LNCaP clone FGC (cell line): ENCODE results near the gene METTL24.

Experiments used
- DNase-seq: peaks from one replicate; pipeline ENCODE4 v3.0.0-alpha.2; 2011; ENCODE audit warnings: low read depth
- H3K4me3 ChIP-seq: 2 replicates; pipeline ENCODE4 v1.5.1; 2011; ENCODE audit warnings: mild to moderate bottlenecking, low read depth, low read length, control low read depth
- TF ChIP-seq, protein P1 (sequence below): IDR thresholded peaks from 2 replicates; pipeline ENCODE4 v1.5.1; 2012; ENCODE audit warnings: mild to moderate bottlenecking; ENCODE audit not compliant: control insufficient read depth, insufficient read depth; ENCODE audit errors: extremely low read depth

Gene METTL24

DNA sequence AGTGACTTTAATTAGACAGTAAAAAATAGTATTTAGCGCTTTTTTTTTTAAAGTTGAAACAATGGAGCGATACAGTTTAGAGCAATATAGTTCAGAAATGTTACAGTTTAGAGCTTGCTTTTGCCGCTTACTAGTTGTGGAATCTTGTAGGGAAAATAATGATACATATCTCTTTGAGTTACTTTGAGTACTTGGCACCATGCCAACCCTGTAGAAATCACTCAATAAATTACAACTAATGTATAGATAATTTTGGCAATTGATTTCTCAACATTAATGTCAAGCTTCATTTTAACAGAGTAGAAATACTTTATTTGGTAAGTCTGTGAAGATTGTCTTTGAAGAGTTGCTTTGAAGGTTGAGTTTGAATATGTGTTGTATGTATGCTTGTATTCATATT is 150.5 kb downstream of the METTL24 start:
- no peak overlapping the region for H3K4me3 ChIP-seq
- TF ChIP-seq, protein P1, sequence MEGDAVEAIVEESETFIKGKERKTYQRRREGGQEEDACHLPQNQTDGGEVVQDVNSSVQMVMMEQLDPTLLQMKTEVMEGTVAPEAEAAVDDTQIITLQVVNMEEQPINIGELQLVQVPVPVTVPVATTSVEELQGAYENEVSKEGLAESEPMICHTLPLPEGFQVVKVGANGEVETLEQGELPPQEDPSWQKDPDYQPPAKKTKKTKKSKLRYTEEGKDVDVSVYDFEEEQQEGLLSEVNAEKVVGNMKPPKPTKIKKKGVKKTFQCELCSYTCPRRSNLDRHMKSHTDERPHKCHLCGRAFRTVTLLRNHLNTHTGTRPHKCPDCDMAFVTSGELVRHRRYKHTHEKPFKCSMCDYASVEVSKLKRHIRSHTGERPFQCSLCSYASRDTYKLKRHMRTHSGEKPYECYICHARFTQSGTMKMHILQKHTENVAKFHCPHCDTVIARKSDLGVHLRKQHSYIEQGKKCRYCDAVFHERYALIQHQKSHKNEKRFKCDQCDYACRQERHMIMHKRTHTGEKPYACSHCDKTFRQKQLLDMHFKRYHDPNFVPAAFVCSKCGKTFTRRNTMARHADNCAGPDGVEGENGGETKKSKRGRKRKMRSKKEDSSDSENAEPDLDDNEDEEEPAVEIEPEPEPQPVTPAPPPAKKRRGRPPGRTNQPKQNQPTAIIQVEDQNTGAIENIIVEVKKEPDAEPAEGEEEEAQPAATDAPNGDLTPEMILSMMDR = no peak
- DNase-seq = no peak

DNA sequence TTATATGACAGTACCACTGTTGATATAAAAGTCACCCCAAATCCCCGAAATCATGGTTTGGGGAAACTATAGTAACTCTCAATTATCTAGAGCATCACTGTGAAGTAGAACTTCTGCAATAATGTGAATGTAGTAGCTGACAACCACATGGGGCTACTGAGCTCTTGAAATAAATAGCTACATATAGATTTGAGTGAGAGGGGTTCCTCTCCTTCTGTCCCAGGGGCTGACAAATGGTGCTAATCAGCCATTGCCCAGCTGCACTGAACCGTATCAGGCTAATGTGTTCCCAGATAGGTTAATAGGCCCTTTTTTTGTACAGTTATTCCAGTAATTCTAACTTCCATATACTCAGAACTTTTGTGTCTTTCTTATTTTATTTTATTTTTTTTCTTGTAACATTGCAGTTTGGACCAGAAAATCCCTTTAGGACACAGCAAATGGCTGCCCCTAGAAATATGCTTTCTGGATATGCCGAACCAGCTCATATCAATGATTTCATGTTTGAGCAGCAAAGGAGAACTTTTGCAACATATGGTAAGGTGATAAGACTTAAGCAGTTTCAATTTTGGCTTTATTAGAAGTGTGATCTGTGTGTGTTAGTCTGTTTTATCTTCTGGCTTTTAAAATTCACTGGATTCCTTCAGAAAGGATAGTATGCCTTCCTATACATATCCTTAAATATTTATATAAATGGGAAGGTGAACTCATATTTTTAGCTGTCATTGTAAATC is 156.8 kb downstream of the METTL24 start:
- TF ChIP-seq, protein P1 = no peak
- DNase-seq = no peak
- H3K4me3 ChIP-seq = no peak overlapping the region

DNA sequence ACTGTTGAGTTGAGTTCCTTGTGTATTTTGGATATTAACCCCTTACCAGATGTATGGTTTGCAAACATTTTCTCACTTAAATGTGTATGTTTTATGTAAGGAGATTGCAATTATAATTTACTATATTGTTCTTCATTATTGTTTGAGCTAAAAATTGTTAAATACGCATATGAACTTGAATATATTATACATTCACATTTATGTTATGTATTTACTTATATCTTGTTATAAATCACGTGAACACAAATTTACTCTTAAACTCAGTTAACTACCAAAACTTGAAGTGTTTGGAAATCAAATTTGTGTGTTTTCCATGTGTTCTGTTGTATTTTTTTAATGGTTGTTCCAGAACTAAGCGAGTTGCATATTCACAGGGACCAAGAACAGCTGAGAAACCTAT is 159.6 kb downstream of the METTL24 start:
- no peak overlapping the region for H3K4me3 ChIP-seq
- DNase-seq = no peak
- TF ChIP-seq, protein P1 = no peak

DNA sequence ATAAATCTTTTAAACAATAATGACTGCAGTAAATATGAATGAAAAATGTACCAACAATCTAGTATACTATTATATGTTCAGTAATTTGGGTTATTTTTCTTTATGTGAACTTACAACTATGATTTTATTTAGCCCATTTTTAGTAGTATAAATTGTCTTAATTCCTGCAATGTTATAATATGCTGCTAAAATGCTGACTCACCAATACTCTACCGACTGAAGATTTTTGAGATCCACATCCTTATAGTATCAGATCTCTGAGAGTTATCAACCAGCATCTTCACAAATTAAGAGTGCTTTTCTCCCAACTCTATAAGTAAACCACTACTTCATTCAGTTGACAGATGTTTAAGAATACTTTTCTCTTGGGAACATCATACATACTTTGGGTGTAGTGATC is 161.3 kb downstream of the METTL24 start:
- TF ChIP-seq, protein P1 = no peak
- no peak overlapping the region for H3K4me3 ChIP-seq
- no peak for DNase-seq

DNA sequence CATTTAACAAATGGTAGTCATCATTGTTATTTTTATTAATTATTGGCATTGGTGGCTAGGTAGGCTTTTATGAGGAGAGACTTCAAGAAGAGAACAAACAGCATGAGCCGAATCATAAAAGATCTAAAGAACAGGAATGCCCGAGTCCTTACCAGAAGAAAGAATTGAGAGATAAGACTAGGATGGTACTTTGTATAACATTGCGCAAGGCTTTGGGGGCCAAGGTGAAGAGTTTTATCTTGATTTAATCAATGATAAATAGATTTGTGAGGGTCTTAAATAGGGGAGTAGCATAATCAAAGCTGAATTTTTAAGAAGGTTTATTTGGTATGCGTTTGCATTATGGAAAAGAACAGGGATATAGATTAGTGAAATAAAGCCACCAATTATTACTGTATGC is 162.5 kb downstream of the METTL24 start:
- DNase-seq = no peak
- TF ChIP-seq, protein P1 = no peak
- H3K4me3 ChIP-seq = no peak overlapping the region
